ENCODE data around the gene RASGRP1.

Gene RASGRP1

GRCh38 chr15:38520035-38520434 lies 44.6 kb downstream of the RASGRP1 start:
- DNase-seq (ENCODE audit: low read depth), result no peak
- H3K4me3 ChIP-seq (ENCODE audit: low read length), result no peak overlapping the region
- no peak for TF ChIP-seq CTCF (conservative IDR thresholded peaks at IDR 0.05; ENCODE audit: low read depth, low read length)

GRCh38 chr15:38518084-38518483 lies 46.5 kb downstream of the RASGRP1 start:
- no peak for DNase-seq (ENCODE audit: low read depth)
- no peak overlapping the region for H3K4me3 ChIP-seq (ENCODE audit: low read length)
- no peak for TF ChIP-seq CTCF (conservative IDR thresholded peaks at IDR 0.05; ENCODE audit: low read depth, low read length)

- TF ChIP-seq CTCF (conservative IDR thresholded peaks at IDR 0.05; ENCODE audit: low read depth, low read length), result no peak
- H3K4me3 ChIP-seq (ENCODE audit: low read length), result no peak overlapping the region
- no peak for DNase-seq (ENCODE audit: low read depth)
Observed at GRCh38 chr15:38517312-38517975, 47.2 kb downstream of the RASGRP1 start.

- no peak overlapping the region for H3K4me3 ChIP-seq (ENCODE audit: low read length)
- no peak for TF ChIP-seq CTCF (conservative IDR thresholded peaks at IDR 0.05; ENCODE audit: low read depth, low read length)
- no peak for DNase-seq (ENCODE audit: low read depth)
Observed at GRCh38 chr15:38516626-38517025, 48.0 kb downstream of the RASGRP1 start.

- TF ChIP-seq CTCF (conservative IDR thresholded peaks at IDR 0.05; ENCODE audit: low read depth, low read length), result no peak
- no peak for DNase-seq (ENCODE audit: low read depth)
- H3K4me3 ChIP-seq (ENCODE audit: low read length), result no peak overlapping the region
Observed at GRCh38 chr15:38514601-38515000, 50.0 kb downstream of the RASGRP1 start.

- no peak for TF ChIP-seq CTCF (conservative IDR thresholded peaks at IDR 0.05; ENCODE audit: low read depth, low read length)
- H3K4me3 ChIP-seq (ENCODE audit: low read length), result no peak overlapping the region
- DNase-seq (ENCODE audit: low read depth), result no peak
Observed at GRCh38 chr15:38512901-38513300, 51.7 kb downstream of the RASGRP1 start.

GRCh38 chr15:38509152-38509551 lies 55.5 kb downstream of the RASGRP1 start:
- no peak overlapping the region for H3K4me3 ChIP-seq (ENCODE audit: low read length)
- no peak for DNase-seq (ENCODE audit: low read depth)
- TF ChIP-seq CTCF (conservative IDR thresholded peaks at IDR 0.05; ENCODE audit: low read depth, low read length), result no peak

Measured in retinal pigment epithelial cell (primary cell).